ENCODE data around the gene MED9. TPM values are rescaled to one million over a fixed set of nuclear protein-coding genes. Genes with fewer than 3 reads are reported as not detected.

MED9 gene
- total and polyA plus RNA-seq, 2 donors (not counting 3 experiments of a cell fraction or from before 2014, with no cell fraction given), result 15.1 to 18.2 TPM

- no peaks in the 10 kb centered on the region for H4K20me1 ChIP-seq (replicated peaks; ENCODE audit: control insufficient read depth, extremely low read depth, insufficient read depth, low read length)
- POLR2A ChIA-PET, result interaction anchor here (1.9 kb wide), 1 partner anchor 51 kb away, joined by 9 read pairs; the partner anchor contains the start of gene RASD1
- H3K9me1 ChIP-seq (replicated peaks; ENCODE audit: control insufficient read depth, extremely low read depth, insufficient read depth, low read length), result no peaks in the 10 kb centered on the region
- H3K4me1 ChIP-seq (ENCODE audit: control insufficient read depth, extremely low read depth, insufficient read depth, low read length), result peaks cover 26% of the 10 kb centered on the region
- CTCF ChIA-PET, result interaction anchor here (0.8 to 1.5 kb wide), 9 partner anchors 17 to 196 kb away, joined by 3 to 10 read pairs (median 4); partner anchors contain the start of gene RASD1
- no peaks in the 10 kb centered on the region for H3K9me3 ChIP-seq (replicated peaks; ENCODE audit: control insufficient read depth, insufficient read depth, low read length)
- no peak for FAIRE-seq
- H3K79me2 ChIP-seq (ENCODE audit: control insufficient read depth, insufficient read depth, low read length), result no peaks in the 10 kb centered on the region
- no peak overlapping the region for H3K4me3 ChIP-seq (replicated peaks in 1 of 3; ENCODE audit: insufficient read depth in 1 of 3, low read depth in 1 of 3, low read length in 3 of 3)
- dilution Hi-C loops (cut with MboI; ENCODE audit: extremely low pct_ligation_motif_present, low sequenced_read_pairs), result no loop called here
- H3K4me2 ChIP-seq (ENCODE audit: insufficient read depth, low read length), result peak overlapping the region; percentile 70
- H3K9ac ChIP-seq (replicated peaks; ENCODE audit: extremely low read depth, insufficient read depth, low read length), result peak overlapping the region; percentile 50
- peak overlapping the region; percentile 40 for H2AFZ ChIP-seq (ENCODE audit: low read depth, low read length)
- peak overlapping the region; percentile 90 for H3K27ac ChIP-seq (ENCODE audit: insufficient read depth, low read depth, low read length)
- H3K36me3 ChIP-seq (ENCODE audit: control insufficient read depth in 2 of 2, extremely low read depth in 1 of 2, insufficient read depth in 2 of 2, low read length in 2 of 2), result no peaks in the 10 kb centered on the region
- TSS peak; percentile 83 for BruUV-seq (replicated peaks)
- TF ChIP-seq POLR2AphosphoS5 (IDR thresholded peaks at IDR 0.05; ENCODE audit: insufficient read depth, low read depth, low read length), result no peak
- no peak for TF ChIP-seq CTCF (IDR thresholded peaks at IDR 0.05; ENCODE audit: extremely low read depth in 1 of 2, insufficient read depth in 1 of 2, low read depth in 1 of 2, low read length in 2 of 2)
- no peak for TF ChIP-seq EZH2 (IDR thresholded peaks at IDR 0.05; ENCODE audit: borderline replicate concordance, low read depth, low read length, severe bottlenecking)
- TF ChIP-seq POLR2A (IDR thresholded peaks at IDR 0.05; ENCODE audit: low read depth, low read length), result no peak
- TF ChIP-seq MAX (IDR thresholded peaks at IDR 0.05; ENCODE audit: insufficient read depth, insufficient read length), result no peak
- TF ChIP-seq FOS (IDR thresholded peaks at IDR 0.05; ENCODE audit: borderline replicate concordance, insufficient read depth, low read length), result no peak
- no peak for TF ChIP-seq GATA2 (IDR thresholded peaks at IDR 0.05; ENCODE audit: insufficient read depth, insufficient read length, low read depth, low read length)
- no peak for TF ChIP-seq JUN (IDR thresholded peaks at IDR 0.05; ENCODE audit: borderline replicate concordance, insufficient read depth, insufficient read length, low read depth)
- no peak for DNase-seq (ENCODE audit: low read depth, low spot score)
- H3K27me3 ChIP-seq (ENCODE audit: control insufficient read depth in 2 of 2, insufficient read depth in 2 of 2, low read length in 2 of 2), result peaks cover 0 to 2% of the 10 kb centered on the region in 2 experiments
- intact Hi-C loops (cut with micrococcal nuclease), result no loop called here
Observed at GRCh38 chr17:17445296-17445924, 31.4 kb upstream of the MED9 start.

Data from endothelial cell of umbilical vein (primary cell).